ENCODE data around the gene MSX1. TPM values are rescaled to one million over a fixed set of nuclear protein-coding genes. Genes with fewer than 3 reads are reported as not detected.

The MSX1 gene
- total and polyA plus RNA-seq, 2 of the 13 experiments (the other 11 are each of a cell fraction or from before 2014, with no cell fraction given), result 12.1 to 14.9 TPM

DNA sequence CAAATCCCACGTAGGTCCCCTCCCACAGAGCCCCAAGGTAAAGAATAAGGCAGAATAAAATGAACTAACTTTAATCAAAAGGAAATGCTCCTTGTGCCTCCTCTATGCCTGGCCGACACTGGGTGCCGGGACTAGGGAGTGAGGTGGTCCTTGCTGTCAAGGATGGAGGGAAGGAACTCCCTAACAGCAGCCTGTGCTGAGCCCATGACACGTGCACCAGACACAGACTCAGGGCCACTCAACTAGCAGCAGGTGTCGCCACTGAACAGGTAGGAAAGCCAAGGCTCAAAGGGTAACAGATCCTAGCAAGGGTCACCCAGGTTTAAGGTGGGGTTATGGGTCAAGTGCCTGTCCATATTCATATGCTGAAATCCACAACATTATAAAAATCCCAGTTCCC, 29.2 kb downstream of the MSX1 start:
- Histone ChIP-seq H3K4me2 (ENCODE audit: low read depth, low read length) (no peak overlapping the region), H3K27me3 (ENCODE audit: control insufficient read depth in 1 of 2, insufficient read depth in 2 of 2, low read length in 2 of 2) (peaks cover 0 to 12% of the 10 kb centered on the region in 2 experiments; a peak in 1 of 5 replicates), H3K9me3 (ENCODE audit: low read length) (no peaks in the 10 kb centered on the region), H3K27ac (ENCODE audit: extremely low read length, insufficient read depth, low read length) (no peak overlapping the region), H3K4me3 (replicated peaks in 1 of 3; ENCODE audit: insufficient read depth in 1 of 3, low read depth in 2 of 3, low read length in 3 of 3) (no peak overlapping the region), H4K20me1 (ENCODE audit: insufficient read depth, low read length) (no peaks in the 10 kb centered on the region), H3K79me2 (ENCODE audit: insufficient read depth, low read length) (no peaks in the 10 kb centered on the region), H3K36me3 (replicated peaks in 1 of 2; ENCODE audit: control insufficient read depth in 1 of 2, insufficient read depth in 2 of 2, low read length in 2 of 2) (no peaks in the 10 kb centered on the region), H2AFZ (ENCODE audit: low read length) (no peak overlapping the region), H3K4me1 (ENCODE audit: insufficient read depth, low read length) (no peaks in the 10 kb centered on the region), H3K9ac (ENCODE audit: insufficient read depth, low read depth, low read length) (no peak overlapping the region)
- intact Hi-C loops (cut with micrococcal nuclease; ENCODE audit: unreplicated experiment) (no loop called here), in situ Hi-C loops (cut with HindIII; ENCODE audit: extremely low pct_ligation_motif_present, low pct_unique_long_range_greater_than_20kb) (no loop called here)
- POLR2A ChIA-PET, result no interaction called here
- DNase-seq (ENCODE audit: low spot score) (no peak), ATAC-seq (peak; percentile 42; the same call in 2 of the 3 replicates), FAIRE-seq (no peak)
- WGBS (ENCODE audit: low lambda C conversion rate), result 52% methylated on average over 5 of the region's 5 CpGs
- CTCF ChIA-PET (ENCODE audit: low intra/inter-chr PET ratio, low total read pairs), result no interaction called here
- BruUV-seq (replicated peaks), result no TSS peak
- TF ChIP-seq, protein P1, sequence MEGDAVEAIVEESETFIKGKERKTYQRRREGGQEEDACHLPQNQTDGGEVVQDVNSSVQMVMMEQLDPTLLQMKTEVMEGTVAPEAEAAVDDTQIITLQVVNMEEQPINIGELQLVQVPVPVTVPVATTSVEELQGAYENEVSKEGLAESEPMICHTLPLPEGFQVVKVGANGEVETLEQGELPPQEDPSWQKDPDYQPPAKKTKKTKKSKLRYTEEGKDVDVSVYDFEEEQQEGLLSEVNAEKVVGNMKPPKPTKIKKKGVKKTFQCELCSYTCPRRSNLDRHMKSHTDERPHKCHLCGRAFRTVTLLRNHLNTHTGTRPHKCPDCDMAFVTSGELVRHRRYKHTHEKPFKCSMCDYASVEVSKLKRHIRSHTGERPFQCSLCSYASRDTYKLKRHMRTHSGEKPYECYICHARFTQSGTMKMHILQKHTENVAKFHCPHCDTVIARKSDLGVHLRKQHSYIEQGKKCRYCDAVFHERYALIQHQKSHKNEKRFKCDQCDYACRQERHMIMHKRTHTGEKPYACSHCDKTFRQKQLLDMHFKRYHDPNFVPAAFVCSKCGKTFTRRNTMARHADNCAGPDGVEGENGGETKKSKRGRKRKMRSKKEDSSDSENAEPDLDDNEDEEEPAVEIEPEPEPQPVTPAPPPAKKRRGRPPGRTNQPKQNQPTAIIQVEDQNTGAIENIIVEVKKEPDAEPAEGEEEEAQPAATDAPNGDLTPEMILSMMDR (CRISPR knock-in tag; IDR thresholded peaks at IDR 0.05), result peak; percentile 11; the same call in 1 of the 2 replicates
- TF ChIP-seq BHLHE40 (IDR thresholded peaks at IDR 0.05; ENCODE audit: low read length) (0 out of 2 replicates have a peak, but pooled peaks have one; percentile 17), MEIS2 (CRISPR knock-in tag; IDR thresholded peaks at IDR 0.05) (no peak)

DNA sequence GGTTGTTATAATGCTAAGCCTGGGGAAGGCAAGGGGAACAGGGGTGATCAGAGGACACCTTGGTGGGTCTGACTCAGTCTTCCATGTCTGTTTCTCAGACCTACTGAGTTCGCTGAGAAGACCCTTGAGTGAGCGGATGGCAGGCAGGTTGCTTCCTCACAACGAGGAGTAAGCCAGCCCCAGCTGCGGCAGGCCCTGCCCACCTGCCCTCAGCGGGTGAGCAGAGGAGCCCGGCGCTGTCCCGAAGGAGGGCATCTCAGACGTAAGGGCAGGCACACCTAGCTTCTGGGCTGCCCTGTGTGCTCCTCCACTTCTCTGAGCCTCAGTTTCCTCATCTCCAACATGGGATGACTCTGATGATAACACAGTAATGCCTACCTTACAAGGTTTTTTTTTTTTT, 30.3 kb downstream of the MSX1 start:
- Histone ChIP-seq H3K36me3 (replicated peaks in 1 of 2; ENCODE audit: control insufficient read depth in 1 of 2, insufficient read depth in 2 of 2, low read length in 2 of 2) (no peaks in the 10 kb centered on the region), H3K27me3 (ENCODE audit: control insufficient read depth in 1 of 2, insufficient read depth in 2 of 2, low read length in 2 of 2) (peaks cover 0 to 12% of the 10 kb centered on the region in 2 experiments; a peak in 1 of 5 replicates), H2AFZ (ENCODE audit: low read length) (no peak overlapping the region), H3K4me3 (replicated peaks in 1 of 3; ENCODE audit: insufficient read depth in 1 of 3, low read depth in 2 of 3, low read length in 3 of 3) (no peak overlapping the region), H3K27ac (ENCODE audit: extremely low read length, insufficient read depth, low read length) (no peak overlapping the region), H4K20me1 (ENCODE audit: insufficient read depth, low read length) (no peaks in the 10 kb centered on the region), H3K4me2 (ENCODE audit: low read depth, low read length) (no peak overlapping the region), H3K79me2 (ENCODE audit: insufficient read depth, low read length) (no peaks in the 10 kb centered on the region), H3K4me1 (ENCODE audit: insufficient read depth, low read length) (no peaks in the 10 kb centered on the region), H3K9ac (ENCODE audit: insufficient read depth, low read depth, low read length) (no peak overlapping the region), H3K9me3 (ENCODE audit: low read length) (no peaks in the 10 kb centered on the region)
- DNase-seq (ENCODE audit: low spot score) (no peak), FAIRE-seq (no peak), ATAC-seq (no peak)
- no peak for TF ChIP-seq BCL6 (CRISPR knock-in tag; IDR thresholded peaks at IDR 0.05)
- TF ChIP-seq CBFB (CRISPR knock-in tag; IDR thresholded peaks at IDR 0.05), result no peak
- no peak for TF ChIP-seq ZFYVE20 (CRISPR knock-in tag; IDR thresholded peaks at IDR 0.05; ENCODE audit: borderline replicate concordance, low read depth)
- TF ChIP-seq SNAPC2 (CRISPR knock-in tag; IDR thresholded peaks at IDR 0.05), result no peak
- no peak for TF ChIP-seq ZNF33B (CRISPR knock-in tag; IDR thresholded peaks at IDR 0.05)
- no peak for TF ChIP-seq ZNF343 (CRISPR knock-in tag; IDR thresholded peaks at IDR 0.05)
- TF ChIP-seq ZNF460 (CRISPR knock-in tag; IDR thresholded peaks at IDR 0.05; ENCODE audit: borderline replicate concordance), result no peak
- TF ChIP-seq, protein P2, sequence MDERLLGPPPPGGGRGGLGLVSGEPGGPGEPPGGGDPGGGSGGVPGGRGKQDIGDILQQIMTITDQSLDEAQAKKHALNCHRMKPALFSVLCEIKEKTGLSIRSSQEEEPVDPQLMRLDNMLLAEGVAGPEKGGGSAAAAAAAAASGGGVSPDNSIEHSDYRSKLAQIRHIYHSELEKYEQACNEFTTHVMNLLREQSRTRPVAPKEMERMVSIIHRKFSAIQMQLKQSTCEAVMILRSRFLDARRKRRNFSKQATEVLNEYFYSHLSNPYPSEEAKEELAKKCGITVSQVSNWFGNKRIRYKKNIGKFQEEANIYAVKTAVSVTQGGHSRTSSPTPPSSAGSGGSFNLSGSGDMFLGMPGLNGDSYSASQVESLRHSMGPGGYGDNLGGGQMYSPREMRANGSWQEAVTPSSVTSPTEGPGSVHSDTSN (CRISPR knock-in tag; IDR thresholded peaks at IDR 0.05), result no peak
- TF ChIP-seq, protein P3, sequence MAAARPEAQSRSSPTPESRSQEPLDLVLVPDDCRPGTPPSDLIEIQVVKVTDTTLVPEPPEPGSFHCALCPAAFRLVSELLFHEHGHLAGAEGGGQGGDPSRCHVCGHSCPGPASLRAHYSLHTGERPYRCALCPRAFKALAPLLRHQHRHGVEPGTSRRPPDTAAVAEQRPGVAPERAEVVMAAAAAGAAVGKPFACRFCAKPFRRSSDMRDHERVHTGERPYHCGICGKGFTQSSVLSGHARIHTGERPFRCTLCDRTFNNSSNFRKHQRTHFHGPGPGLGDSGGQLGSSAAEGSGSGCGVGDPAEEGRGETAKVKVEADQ (CRISPR knock-in tag; IDR thresholded peaks at IDR 0.05; ENCODE audit: borderline replicate concordance), result no peak
- no peak for TF ChIP-seq RFX1 (IDR thresholded peaks at IDR 0.05)
- TF ChIP-seq TBL1XR1 (IDR thresholded peaks at IDR 0.05; ENCODE audit: borderline replicate concordance, low read length, partially characterized antibody), result no peak
- POLR2A ChIA-PET, result no interaction called here
- BruUV-seq (replicated peaks), result no TSS peak
- WGBS (ENCODE audit: low lambda C conversion rate), result no CpG with 5 or more reads among the region's 9 CpGs
- intact Hi-C loops (cut with micrococcal nuclease; ENCODE audit: unreplicated experiment) (no loop called here), in situ Hi-C loops (cut with HindIII; ENCODE audit: extremely low pct_ligation_motif_present, low pct_unique_long_range_greater_than_20kb) (no loop called here)
- CTCF ChIA-PET (ENCODE audit: low intra/inter-chr PET ratio, low total read pairs), result no interaction called here
